Transverse colon (tissue), 4 donors: Measurements from ENCODE around the gene NHERF2.

ENCODE experiments used
- POLR2AphosphoS5 ChIP-seq, 3 donors: sonication (generic); formaldehyde crosslinking; IDR thresholded peaks; one replicate each; pipeline ENCODE4 v1.6.1; 2016; ENCODE audit warnings: antibody characterized with exemption in 3 of 3
- TF ChIP-seq, protein P1 (sequence below), 5 experiments: fragments of 200-600 bp in 3 of 5; fragments of 450-650 bp in 2 of 5; sonication (generic) in 3 of 5; IDR thresholded peaks; 1 replicate in 2 of 5; 2 replicates in 3 of 5; pipeline ENCODE4 v1.5.1; 2016 to 2017; ENCODE audit warnings: antibody characterized with exemption in 5 of 5, inconsistent platforms in 3 of 5, mild to moderate bottlenecking in 2 of 5, moderate library complexity in 1 of 5

GRCh38 chr16:2009791-2010510 is 16.8 kb upstream of the NHERF2 start, which contains the start of gene ZNF598:
- TF ChIP-seq, protein P1, sequence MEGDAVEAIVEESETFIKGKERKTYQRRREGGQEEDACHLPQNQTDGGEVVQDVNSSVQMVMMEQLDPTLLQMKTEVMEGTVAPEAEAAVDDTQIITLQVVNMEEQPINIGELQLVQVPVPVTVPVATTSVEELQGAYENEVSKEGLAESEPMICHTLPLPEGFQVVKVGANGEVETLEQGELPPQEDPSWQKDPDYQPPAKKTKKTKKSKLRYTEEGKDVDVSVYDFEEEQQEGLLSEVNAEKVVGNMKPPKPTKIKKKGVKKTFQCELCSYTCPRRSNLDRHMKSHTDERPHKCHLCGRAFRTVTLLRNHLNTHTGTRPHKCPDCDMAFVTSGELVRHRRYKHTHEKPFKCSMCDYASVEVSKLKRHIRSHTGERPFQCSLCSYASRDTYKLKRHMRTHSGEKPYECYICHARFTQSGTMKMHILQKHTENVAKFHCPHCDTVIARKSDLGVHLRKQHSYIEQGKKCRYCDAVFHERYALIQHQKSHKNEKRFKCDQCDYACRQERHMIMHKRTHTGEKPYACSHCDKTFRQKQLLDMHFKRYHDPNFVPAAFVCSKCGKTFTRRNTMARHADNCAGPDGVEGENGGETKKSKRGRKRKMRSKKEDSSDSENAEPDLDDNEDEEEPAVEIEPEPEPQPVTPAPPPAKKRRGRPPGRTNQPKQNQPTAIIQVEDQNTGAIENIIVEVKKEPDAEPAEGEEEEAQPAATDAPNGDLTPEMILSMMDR (IDR thresholded peaks at IDR 0.05): peak in 1 of 5 experiments; percentile 25
- peak; percentile 94 to 97 (median 96) for TF ChIP-seq POLR2AphosphoS5 (IDR thresholded peaks at IDR 0.05)
